OCI-LY3 (cell line): ENCODE results near the gene COTL1.
A peak's percentile ranks its signal among the peaks of the same experiment; 100 is the strongest.

Source experiments
- H2AFZ ChIP-seq: fragments of 200-600, 300-600 bp; shearing (Covaris generic); 2 replicates; pipeline ENCODE4 v1.6.0; 2014; ENCODE audit warnings: antibody characterized with exemption, low read depth, low read length
- H3K27ac ChIP-seq: fragments of 200-600, 300-600 bp; sonication (generic); 2 replicates; pipeline ENCODE4 v1.5.1; 2014; ENCODE audit warnings: mild to moderate bottlenecking, low read length, moderate library complexity, mixed read lengths
- H3K27me3 ChIP-seq: fragments of 200-600, 300-600 bp; sonication (generic); 2 replicates; pipeline ENCODE4 v1.6.1; 2014; ENCODE audit warnings: low read depth, low read length, mixed read lengths
- H3K36me3 ChIP-seq: fragments of 200-600, 300-600 bp; sonication (generic); replicated peaks from 2 replicates; pipeline ENCODE3; 2014; ENCODE audit warnings: low read depth, low read length, mixed read lengths
- H3K4me1 ChIP-seq: fragments of 300-600, 200-600 bp; sonication (generic); 2 replicates; pipeline ENCODE4 v1.6.1; 2014; ENCODE audit warnings: low read length, mixed read lengths
- H3K4me2 ChIP-seq: fragments of 200-600, 300-600 bp; sonication (generic); 2 replicates; pipeline ENCODE4 v1.6.1; 2014; ENCODE audit warnings: low read length, mixed read lengths
- H3K4me3 ChIP-seq: fragments of 300-600, 200-600 bp; sonication (generic); 2 replicates; pipeline ENCODE4 v1.5.1; 2014; ENCODE audit warnings: antibody characterized with exemption, mild to moderate bottlenecking, low read length, moderate library complexity
- H3K79me2 ChIP-seq: fragments of 300-600, 200-600 bp; shearing (Covaris generic); 2 replicates; pipeline ENCODE4 v1.6.1; 2014; ENCODE audit warnings: mild to moderate bottlenecking, low read length, mixed read lengths
- H3K9ac ChIP-seq: fragments of 300-600, 200-600 bp; shearing (Covaris generic); 2 replicates; pipeline ENCODE4 v1.6.0; 2014; ENCODE audit warnings: mild to moderate bottlenecking, low read length, moderate library complexity
- H3K9me3 ChIP-seq: fragments of 200-600, 300-600 bp; shearing (Covaris generic); 2 replicates; pipeline ENCODE4 v1.6.1; 2014; ENCODE audit warnings: low read length, mixed read lengths; ENCODE audit not compliant: insufficient read depth
- H4K20me1 ChIP-seq: fragments of 200-600, 300-600 bp; sonication (generic); 2 replicates; pipeline ENCODE4 v1.6.1; 2016; ENCODE audit warnings: low read length, mixed read lengths; ENCODE audit not compliant: insufficient read depth
- EZH2phosphoT487 ChIP-seq: fragments of 200-600 bp; shearing (Covaris generic); IDR thresholded peaks from 2 replicates; pipeline ENCODE4 v1.6.1; 2018; ENCODE audit warnings: antibody characterized with exemption, mixed run types, low read depth
- TF ChIP-seq, protein P1 (sequence below): fragments of 200-600, 300-600 bp; sonication (generic); IDR thresholded peaks from 2 replicates; pipeline ENCODE4 v1.5.1; 2014; ENCODE audit warnings: antibody characterized with exemption, low read length, low read depth

The COTL1 gene

GRCh38 chr16:84589975-84590719, 27.7 kb downstream of the COTL1 start:
- Histone ChIP-seq H2AFZ (no peak overlapping the region), H3K9me3 (no peaks in the 10 kb centered on the region), H3K27ac (no peak overlapping the region), H3K9ac (no peak overlapping the region), H3K4me2 (no peak overlapping the region), H4K20me1 (peaks cover 70% of the 10 kb centered on the region), H3K4me3 (no peak overlapping the region), H3K36me3 (peaks cover 59% of the 10 kb centered on the region), H3K4me1 (peaks cover 46% of the 10 kb centered on the region), H3K79me2 (peaks cover 74% of the 10 kb centered on the region), H3K27me3 (no peaks in the 10 kb centered on the region)
- no peak for TF ChIP-seq EZH2phosphoT487

- H3K9me3 ChIP-seq = no peaks in the 10 kb centered on the region
- TF ChIP-seq, protein P1, sequence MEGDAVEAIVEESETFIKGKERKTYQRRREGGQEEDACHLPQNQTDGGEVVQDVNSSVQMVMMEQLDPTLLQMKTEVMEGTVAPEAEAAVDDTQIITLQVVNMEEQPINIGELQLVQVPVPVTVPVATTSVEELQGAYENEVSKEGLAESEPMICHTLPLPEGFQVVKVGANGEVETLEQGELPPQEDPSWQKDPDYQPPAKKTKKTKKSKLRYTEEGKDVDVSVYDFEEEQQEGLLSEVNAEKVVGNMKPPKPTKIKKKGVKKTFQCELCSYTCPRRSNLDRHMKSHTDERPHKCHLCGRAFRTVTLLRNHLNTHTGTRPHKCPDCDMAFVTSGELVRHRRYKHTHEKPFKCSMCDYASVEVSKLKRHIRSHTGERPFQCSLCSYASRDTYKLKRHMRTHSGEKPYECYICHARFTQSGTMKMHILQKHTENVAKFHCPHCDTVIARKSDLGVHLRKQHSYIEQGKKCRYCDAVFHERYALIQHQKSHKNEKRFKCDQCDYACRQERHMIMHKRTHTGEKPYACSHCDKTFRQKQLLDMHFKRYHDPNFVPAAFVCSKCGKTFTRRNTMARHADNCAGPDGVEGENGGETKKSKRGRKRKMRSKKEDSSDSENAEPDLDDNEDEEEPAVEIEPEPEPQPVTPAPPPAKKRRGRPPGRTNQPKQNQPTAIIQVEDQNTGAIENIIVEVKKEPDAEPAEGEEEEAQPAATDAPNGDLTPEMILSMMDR = no peak
- no peak for TF ChIP-seq EZH2phosphoT487
- H3K4me3 ChIP-seq = no peak overlapping the region
- peaks cover 74% of the 10 kb centered on the region for H3K79me2 ChIP-seq
- no peak overlapping the region for H3K4me2 ChIP-seq
- peaks cover 64% of the 10 kb centered on the region for H3K36me3 ChIP-seq
- no peak overlapping the region for H3K9ac ChIP-seq
- peaks cover 40% of the 10 kb centered on the region for H3K4me1 ChIP-seq
- H2AFZ ChIP-seq = no peak overlapping the region
- no peak overlapping the region for H3K27ac ChIP-seq
- no peaks in the 10 kb centered on the region for H3K27me3 ChIP-seq
- peaks cover 70% of the 10 kb centered on the region for H4K20me1 ChIP-seq
Measured at GRCh38 chr16:84588991-84589390, 28.9 kb downstream of the COTL1 start.

DNA sequence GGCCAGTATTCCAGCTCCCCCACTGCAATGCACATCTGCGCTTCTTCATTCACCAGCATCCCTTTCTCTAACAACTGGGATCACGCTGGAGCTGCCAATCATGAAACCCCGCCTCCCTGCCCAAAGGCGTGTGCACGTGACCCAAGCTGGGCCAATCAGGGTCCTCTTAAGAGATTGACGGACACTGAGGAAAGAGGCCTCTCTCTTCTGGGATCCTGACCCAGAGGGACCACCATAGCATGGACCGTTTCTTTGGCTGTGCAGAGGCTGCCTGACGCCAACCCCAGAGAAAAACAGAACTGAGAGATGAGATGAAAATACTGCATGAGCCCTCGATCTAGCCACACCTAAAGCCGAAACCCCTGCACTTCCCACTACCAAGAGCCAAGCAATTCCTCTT, 32.0 kb downstream of the COTL1 start:
- peak overlapping the region; percentile 79 for H3K4me2 ChIP-seq

DNA sequence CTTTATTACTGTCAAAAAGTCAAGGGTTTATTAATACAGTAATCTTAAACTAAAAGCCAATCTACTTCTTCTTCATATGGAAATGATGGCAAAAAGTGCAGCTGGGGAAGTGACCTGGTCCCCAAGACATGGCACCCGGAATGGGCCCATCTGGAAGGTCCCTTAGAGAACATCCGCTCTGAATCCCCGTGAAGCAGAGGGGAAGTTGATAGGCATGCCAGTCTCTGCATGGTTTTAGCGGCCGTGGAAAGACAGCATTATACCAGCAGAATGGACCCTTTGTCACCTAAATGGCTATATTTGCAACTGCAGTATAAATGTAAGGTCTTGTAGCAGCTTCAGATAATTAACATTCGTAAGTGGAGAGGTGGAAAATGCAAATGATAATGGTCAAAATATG, 32.4 kb downstream of the COTL1 start:
- peaks cover 55% of the 10 kb centered on the region for H3K36me3 ChIP-seq
- peak overlapping the region; percentile 50 for H3K9ac ChIP-seq
- H4K20me1 ChIP-seq = peaks cover 71% of the 10 kb centered on the region
- H3K27me3 ChIP-seq = no peaks in the 10 kb centered on the region
- TF ChIP-seq, protein P1 = no peak
- no peak for TF ChIP-seq EZH2phosphoT487
- peak overlapping the region; percentile 79 for H3K4me2 ChIP-seq
- no peak overlapping the region for H2AFZ ChIP-seq
- peak overlapping the region; percentile 83 for H3K27ac ChIP-seq
- peaks cover 28% of the 10 kb centered on the region for H3K4me1 ChIP-seq
- peak overlapping the region; percentile 61 for H3K4me3 ChIP-seq
- H3K79me2 ChIP-seq = peaks cover 73% of the 10 kb centered on the region
- H3K9me3 ChIP-seq = no peaks in the 10 kb centered on the region

More for the DNA sequence above, 32.0 kb downstream of the COTL1 start:
- H3K4me3 ChIP-seq = peak overlapping the region; percentile 61
- peak overlapping the region; percentile 83 for H3K27ac ChIP-seq
- H3K9me3 ChIP-seq = no peaks in the 10 kb centered on the region
- peaks cover 76% of the 10 kb centered on the region for H3K79me2 ChIP-seq
- H3K36me3 ChIP-seq = peaks cover 58% of the 10 kb centered on the region
- H2AFZ ChIP-seq = no peak overlapping the region
- peak overlapping the region; percentile 50 for H3K9ac ChIP-seq
- TF ChIP-seq, protein P1 = no peak
- TF ChIP-seq EZH2phosphoT487 = no peak
- H3K4me1 ChIP-seq = peaks cover 28% of the 10 kb centered on the region
- peaks cover 73% of the 10 kb centered on the region for H4K20me1 ChIP-seq
- no peaks in the 10 kb centered on the region for H3K27me3 ChIP-seq
